Measurements from ENCODE around the gene NKX1-1.
"Not testable (repeated sequence)": the region's sequence is repeated elsewhere in the genome, so short reads cannot be mapped to it uniquely, and the experiment has no call there.

Gene NKX1-1

GRCh38 chr4:1375051-1375721 lies 31.1 kb downstream of the NKX1-1 start:
- DNase-seq (ENCODE audit: insufficient read length, low spot score): no peak
- no peak for FAIRE-seq

DNA sequence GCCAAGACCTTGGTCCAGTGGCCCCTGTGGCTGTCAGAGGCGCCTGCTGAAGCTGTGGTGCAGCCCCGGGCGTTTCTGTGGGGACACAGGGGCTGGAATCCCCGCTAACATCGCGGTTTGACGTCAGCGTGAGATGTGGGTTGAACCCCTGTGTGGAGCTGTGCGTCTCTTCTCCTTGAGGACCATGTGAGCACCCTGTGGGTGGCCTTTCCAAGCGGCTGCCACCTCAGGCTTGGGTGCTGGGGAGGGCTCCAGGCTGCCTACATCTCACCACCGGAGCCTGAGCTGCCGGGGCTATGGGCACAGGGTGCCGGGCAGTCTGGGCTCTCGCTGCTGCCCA lies 31.6 kb downstream of the NKX1-1 start:
- DNase-seq (ENCODE audit: insufficient read length, low spot score) (no peak), FAIRE-seq (no peak)

- no peak for FAIRE-seq
- DNase-seq (ENCODE audit: insufficient read length, low spot score): no peak
Observed at GRCh38 chr4:1373892-1374705, 32.1 kb downstream of the NKX1-1 start.

DNA sequence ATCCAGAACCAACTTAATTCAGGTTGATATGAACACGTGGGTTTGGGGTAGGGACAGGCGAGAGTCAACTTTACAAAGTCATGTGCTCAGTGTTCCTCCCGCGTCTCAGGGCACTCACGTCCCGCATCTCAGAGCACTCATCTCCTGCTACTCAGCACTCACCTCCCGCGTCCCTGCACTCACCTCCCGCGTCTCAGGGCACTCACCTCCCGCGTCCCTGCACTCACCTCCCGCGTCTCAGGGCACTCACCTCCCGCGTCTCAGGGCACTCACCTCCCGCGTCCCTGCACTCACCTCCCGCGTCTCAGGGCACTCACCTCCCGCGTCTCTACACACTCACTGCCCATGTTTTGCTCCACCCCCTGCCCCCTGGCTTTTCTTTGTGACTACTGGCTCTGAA lies 33.7 kb downstream of the NKX1-1 start:
- not testable (repeated sequence) for FAIRE-seq; DNase-seq (ENCODE audit: insufficient read length, low spot score)

DNA sequence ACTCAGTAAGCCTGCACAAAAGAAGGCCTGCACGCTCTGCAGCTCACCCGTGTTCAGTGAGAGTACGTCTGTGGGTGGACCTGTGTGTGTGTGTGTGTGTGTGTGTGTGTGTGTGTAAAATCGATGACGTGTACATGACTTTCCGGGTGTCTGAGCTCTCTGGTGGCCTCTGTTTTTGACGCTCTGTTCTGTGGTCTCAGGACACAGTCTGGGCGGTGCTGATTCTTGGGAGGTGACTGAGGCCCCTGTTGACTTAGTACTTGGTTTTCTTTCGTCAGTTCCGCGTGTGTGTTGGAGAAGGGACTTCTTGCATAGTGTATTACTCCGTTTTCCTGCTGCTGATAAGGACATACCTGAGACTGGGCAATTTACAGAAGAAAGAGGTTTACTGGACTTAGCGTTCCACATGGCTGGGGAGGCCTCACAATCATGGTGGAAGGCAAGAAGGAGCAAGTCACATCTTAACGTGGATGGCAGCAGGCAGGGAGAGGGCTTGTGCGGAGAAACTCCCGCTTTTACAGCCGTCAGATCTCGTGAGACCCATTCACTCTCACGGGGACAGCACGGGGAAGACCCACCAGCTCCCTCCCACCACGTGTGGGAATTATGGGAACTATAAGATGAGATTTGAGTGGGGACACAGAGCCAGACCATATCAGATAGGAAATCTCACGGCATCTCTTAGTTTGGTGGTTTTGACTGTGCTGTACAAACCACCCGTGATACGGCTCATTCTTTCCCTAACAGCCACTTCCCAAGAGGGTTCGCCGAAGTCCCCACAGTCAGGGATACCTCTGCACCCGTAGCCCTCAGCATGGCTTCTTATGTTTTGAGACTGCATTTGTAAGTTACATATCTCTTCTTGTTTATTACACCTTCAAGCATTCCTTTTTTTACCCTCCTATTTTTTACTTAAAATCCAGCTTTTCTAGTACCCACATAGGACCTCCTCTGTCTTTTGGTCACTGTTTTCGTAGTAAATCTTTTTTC lies 34.8 kb downstream of the NKX1-1 start:
- DNase-seq (ENCODE audit: insufficient read length, low spot score) (no peak), FAIRE-seq (no peak)

- no peak for DNase-seq (ENCODE audit: insufficient read length, low spot score)
Observed at GRCh38 chr4:1370321-1371124, 35.7 kb downstream of the NKX1-1 start.

GRCh38 chr4:1369479-1370079 lies 36.7 kb downstream of the NKX1-1 start:
- FAIRE-seq: no peak
- no peak for DNase-seq (ENCODE audit: insufficient read length, low spot score)

More at GRCh38 chr4:1370321-1371124, 35.7 kb downstream of the NKX1-1 start:
- FAIRE-seq: no peak

DNA sequence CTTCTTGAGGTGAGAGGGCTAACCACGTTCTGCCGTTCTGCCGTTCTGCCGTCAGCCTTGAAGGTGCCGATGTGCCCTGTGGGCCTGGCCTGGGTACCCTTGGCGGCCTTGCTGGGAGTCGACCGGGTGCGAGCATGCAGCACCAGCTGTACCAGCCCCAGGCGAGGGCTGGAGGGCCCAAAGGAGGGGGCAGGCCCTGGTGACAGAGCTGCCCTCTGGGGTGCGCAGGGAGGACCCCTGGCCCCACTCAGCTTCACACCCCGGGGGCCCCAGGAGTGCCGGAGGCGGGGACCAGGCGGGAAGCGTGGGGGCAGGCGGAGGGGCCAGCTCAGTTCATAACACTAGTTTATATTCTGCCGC lies 37.2 kb downstream of the NKX1-1 start:
- no peak for FAIRE-seq
- DNase-seq (ENCODE audit: insufficient read length, low spot score): no peak

DNA sequence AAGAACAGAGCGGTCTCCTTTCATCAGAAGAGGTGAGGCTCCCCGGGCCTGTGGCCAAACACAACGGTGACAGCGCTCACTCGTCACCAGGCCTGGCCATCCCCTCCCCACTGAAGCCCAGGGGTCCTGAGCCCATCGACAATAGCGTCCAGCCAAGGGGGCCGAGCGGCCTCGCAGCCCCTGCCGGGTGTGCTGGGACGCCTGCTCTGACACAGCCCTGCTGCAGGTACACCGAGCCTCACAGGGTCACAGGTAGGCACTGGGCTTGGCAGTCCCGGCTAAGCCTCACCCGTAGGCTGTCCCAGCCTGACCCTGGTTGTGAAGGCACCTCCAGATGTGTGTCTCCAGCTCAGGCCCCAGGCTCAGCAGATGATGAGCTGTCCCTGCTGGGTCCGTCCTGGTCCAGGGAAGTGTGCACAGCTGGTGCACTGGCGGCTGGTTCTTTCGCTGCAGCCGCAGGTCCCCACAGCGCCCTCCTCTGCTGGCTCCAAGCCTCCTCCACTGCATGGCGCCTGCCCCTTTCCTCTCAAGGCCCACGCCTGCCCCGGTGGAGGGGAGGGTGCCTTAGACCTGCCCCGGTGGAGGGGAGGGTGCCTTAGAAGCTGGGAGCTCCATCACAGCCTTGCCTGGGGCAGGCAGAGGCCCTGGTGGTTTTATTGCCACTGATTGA lies 37.7 kb downstream of the NKX1-1 start:
- FAIRE-seq: no peak
- no peak for DNase-seq (ENCODE audit: insufficient read length, low spot score)

- DNase-seq (ENCODE audit: insufficient read length, low spot score) (no peak), FAIRE-seq (no peak)
Observed at GRCh38 chr4:1367936-1368289, 38.3 kb downstream of the NKX1-1 start.

GRCh38 chr4:1367230-1367935 lies 38.9 kb downstream of the NKX1-1 start:
- no peak for FAIRE-seq
- DNase-seq (ENCODE audit: insufficient read length, low spot score): no peak

- DNase-seq (ENCODE audit: insufficient read length, low spot score): no peak
- FAIRE-seq: no peak
Observed at GRCh38 chr4:1366371-1367229, 39.6 kb downstream of the NKX1-1 start.

DNA sequence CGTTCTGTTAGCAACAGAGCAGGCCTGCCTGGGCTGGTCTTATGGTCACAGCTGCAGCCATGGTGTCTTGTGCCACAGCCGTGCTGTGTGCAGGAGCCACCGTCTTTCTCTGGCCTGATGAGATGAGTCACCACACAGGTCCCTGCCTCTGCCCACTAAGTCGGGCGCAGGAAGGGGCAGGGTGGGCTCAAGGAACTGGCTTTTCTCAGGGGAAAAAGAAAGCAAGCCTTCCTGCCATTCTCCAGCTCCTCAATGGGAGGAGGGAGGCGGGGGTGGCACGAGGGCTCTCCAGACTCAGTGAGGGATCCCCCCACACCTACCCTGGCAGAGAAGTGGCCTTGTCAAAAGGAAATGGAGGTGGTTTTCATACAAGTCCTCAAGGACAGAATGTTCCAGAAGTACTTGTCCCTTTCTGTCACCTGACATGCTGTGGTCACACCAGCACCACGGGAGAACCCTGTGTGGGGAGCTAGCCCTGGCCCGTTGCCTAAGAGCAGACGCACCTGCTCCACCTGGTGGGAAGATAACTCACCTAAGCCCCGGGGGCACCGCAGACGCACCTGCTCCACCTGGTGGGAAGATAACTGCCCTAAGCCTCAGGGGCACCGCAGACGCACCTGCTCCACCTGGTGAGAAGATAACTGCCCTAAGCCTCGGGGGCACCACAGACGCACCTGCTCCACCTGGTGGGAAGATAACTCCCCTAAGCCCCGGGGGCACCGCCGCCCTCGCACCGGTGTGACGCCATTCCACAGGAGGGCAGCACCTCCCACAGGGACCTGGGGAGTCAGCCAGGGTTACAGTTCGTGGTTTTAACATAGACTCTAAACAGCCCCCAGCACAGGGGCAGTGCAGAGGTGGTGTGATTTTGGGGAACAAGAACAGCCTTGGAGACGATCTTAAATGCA lies 40.7 kb downstream of the NKX1-1 start:
- FAIRE-seq: no peak
- no peak for DNase-seq (ENCODE audit: insufficient read length, low spot score)

DNA sequence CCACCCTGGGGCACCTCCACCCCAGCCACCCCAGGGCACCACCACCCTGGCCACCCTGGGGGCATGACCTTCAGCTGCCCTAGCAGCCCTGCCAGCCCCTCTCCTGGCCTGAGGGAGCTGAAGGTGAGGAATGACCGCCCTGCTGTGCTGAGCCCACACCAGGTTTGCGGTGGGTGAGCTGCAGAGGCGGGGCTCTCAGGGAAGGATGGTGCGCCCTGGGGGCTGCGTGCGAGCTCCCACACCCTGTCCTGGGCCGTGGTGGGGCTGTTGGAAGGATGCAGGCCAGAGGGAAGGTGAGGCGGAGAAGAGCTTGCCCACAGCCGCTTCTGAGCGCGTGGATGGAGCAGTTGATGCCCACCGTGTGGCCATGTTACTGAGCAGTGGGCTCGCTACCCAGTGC lies 41.5 kb downstream of the NKX1-1 start:
- DNase-seq (ENCODE audit: insufficient read length, low spot score): no peak
- FAIRE-seq: no peak

DNA sequence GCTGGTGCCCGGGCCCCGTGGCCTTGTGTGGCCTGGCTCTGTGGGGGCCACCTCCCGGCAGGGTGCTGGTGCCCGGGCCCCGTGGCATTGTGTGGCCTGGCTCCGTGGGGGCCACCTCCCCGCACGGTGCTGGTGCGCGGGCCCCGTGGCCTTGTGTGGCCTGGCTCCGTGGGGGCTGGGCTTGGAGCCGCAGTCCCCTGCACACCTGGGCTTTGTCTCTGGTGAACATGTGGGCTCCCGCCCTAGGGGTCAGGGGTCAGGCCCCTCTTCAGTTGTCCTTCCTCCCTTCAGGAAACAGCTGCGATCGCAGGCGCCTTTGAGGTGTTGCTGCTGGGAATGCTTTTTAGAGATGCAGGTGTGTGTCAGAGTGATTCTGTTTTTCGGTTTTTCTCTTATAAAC lies 42.0 kb downstream of the NKX1-1 start:
- no peak for DNase-seq (ENCODE audit: insufficient read length, low spot score)
- no peak for FAIRE-seq

DNA sequence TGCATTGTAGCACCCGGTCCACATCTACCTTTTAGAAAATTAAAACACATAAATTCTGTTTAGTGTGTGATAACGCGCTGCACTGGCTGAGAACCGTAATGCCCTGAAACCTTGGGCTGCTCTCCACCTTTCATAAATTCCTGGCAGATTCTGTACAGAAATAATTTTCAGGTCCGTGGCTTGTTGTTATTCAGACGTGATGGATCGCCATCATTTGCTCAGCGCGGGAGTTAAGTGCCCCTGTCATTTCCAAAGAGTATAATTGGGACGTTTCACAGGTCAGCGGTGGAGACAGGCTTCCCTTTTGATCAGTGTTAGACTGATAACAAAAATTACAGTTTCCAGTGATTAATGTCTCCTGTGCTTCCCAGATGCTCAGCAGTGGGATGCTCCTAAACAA lies 42.7 kb downstream of the NKX1-1 start:
- FAIRE-seq: no peak
- DNase-seq (ENCODE audit: insufficient read length, low spot score): no peak

- DNase-seq (ENCODE audit: insufficient read length, low spot score) (no peak), FAIRE-seq (no peak)
Observed at GRCh38 chr4:1362521-1362920, 43.7 kb downstream of the NKX1-1 start.

All from GM19239 (cell line).